A549 treated with AZD9567 at 1 μM for 4 hours (cell line): Measurements from ENCODE around the gene ONECUT2. TPM values are rescaled to one million over a fixed set of nuclear protein-coding genes. Genes with fewer than 3 reads are reported as not detected.

Experiments
- total RNA-seq: library from RNA; stranded (reverse); fragments of 200-300 nt; extraction: Qiagen RNA extraction; gene quantifications from 5 replicates; pipeline ENCODE4 v1.2.3, GENCODE V29; 2022; ENCODE audit not compliant: insufficient read depth

ONECUT2 gene
- 0.19 to 0.71 TPM (median 0.50 TPM) in 5 replicates for total RNA-seq

DNA sequence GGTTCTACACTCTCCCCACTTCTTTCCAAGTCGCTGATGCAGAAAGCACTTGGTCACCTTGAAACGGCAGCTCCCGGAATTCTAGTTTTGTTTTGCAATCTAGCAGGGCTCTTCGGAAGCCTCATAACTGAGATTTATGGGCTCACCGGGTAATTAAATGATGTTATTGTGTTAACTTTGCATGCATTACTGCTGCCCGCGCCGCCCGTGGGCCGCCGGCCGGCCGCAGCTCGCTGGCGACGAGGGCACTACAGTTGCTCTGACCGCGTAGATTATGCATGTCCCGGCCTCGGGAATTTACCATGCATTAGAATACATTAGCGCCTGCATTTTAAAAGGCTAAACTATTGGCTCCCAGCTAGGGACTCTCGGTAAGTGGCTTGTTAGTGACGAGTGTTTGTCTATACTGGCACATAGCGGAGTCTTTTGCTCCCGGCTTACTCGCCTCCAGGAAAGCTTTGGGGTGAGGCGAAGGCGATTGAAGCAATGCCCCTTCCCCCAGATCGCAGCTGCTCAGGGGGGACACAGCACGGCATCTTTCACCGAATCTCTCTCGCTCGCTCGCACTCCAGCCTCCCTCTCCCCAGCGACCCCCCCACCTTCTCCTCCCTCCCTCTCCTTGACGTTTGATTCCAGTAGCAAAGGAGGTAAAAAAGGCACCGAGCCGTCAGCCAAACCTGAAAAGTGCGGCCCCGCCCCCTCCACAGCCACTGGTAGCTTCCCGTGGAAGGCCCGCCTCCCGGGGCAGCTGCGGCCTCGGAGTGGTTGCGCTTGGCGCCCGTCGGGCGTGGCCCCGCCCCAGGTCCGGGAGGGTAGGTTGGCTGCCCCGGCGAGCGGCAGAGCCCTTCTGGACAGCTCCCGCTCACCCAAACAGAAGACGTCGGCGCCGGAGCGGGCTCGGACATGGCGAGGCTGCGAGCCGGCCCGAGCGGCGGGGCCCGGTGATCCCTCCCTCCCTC is at the start of gene ONECUT2:
TSS of gene ONECUT2 (plus strand) at position 839 of the 959 bp plus-strand sequence. CDS start 343 bp downstream, outside the sequence.

Other genes with a start within 250 kb of the ONECUT2 start
- not detected in 5 replicates for gene ST8SIA3, start 82.8 kb upstream of the ONECUT2 start, total RNA-seq
- 35.9 to 49.1 TPM (median 41.5 TPM) in 5 replicates for gene FECH, start 151.3 kb downstream of the ONECUT2 start, total RNA-seq
- gene NARS1, start 186.5 kb downstream of the ONECUT2 start, total RNA-seq = 74.8 to 157 TPM (median 75.6 TPM) in 5 replicates